MM.1S (cell line): ENCODE data around the gene PLCB4.

ENCODE experiments used
- DNase-seq: peaks from one replicate; pipeline ENCODE4 v3.0.0-alpha.2; 2015
- H2AFZ ChIP-seq: fragments of 300-600 bp; sonication (generic); 2 replicates; pipeline ENCODE4 v1.6.0; 2016; ENCODE audit warnings: antibody characterized with exemption, low read length
- H3F3A ChIP-seq: fragments of 300-600 bp; sonication (generic); 2 replicates; pipeline ENCODE4 v1.6.1; 2016; ENCODE audit warnings: mild to moderate bottlenecking, antibody characterized with exemption, low read length, moderate library complexity, mixed read lengths; ENCODE audit not compliant: insufficient read depth
- H3K27ac ChIP-seq: fragments of 300-600 bp; sonication (generic); 2 replicates; pipeline ENCODE4 v1.5.1; 2016; ENCODE audit warnings: mild to moderate bottlenecking, low read length
- H3K27me3 ChIP-seq: fragments of 300-600 bp; sonication (generic); replicated peaks from 2 replicates; pipeline ENCODE4 v1.6.0; 2016; ENCODE audit warnings: low read length; ENCODE audit not compliant: insufficient read depth
- H3K36me3 ChIP-seq: fragments of 300-600 bp; sonication (generic); replicated peaks from 2 replicates; pipeline ENCODE4 v1.6.1; 2016; ENCODE audit warnings: mild to moderate bottlenecking, low read length, mixed read lengths; ENCODE audit not compliant: insufficient read depth
- H3K4me1 ChIP-seq: fragments of 300-600 bp; sonication (generic); 2 replicates; pipeline ENCODE4 v1.6.1; 2016; ENCODE audit warnings: low read length, mixed read lengths
- H3K4me2 ChIP-seq: fragments of 300-600 bp; sonication (generic); 2 replicates; pipeline ENCODE4 v1.6.0; 2016; ENCODE audit warnings: low read depth, low read length
- H3K4me3 ChIP-seq: fragments of 300-600 bp; sonication (generic); 2 replicates; pipeline ENCODE4 v1.5.1; 2016; ENCODE audit warnings: low read length, mixed read lengths
- H3K79me2 ChIP-seq: fragments of 300-600 bp; sonication (generic); 2 replicates; pipeline ENCODE4 v1.6.1; 2016; ENCODE audit warnings: mixed run types, low read length, mixed read lengths
- H3K9ac ChIP-seq: fragments of 300-600 bp; sonication (generic); 2 replicates; pipeline ENCODE4 v1.6.1; 2016; ENCODE audit warnings: low read length, mixed read lengths
- H3K9me2 ChIP-seq: fragments of 300-600 bp; sonication (generic); replicated peaks from 2 replicates; pipeline ENCODE4 v1.6.1; 2016; ENCODE audit warnings: mild to moderate bottlenecking, low read length, mixed read lengths; ENCODE audit not compliant: insufficient read depth
- H3K9me3 ChIP-seq: fragments of 300-600 bp; sonication (generic); replicated peaks from 2 replicates; pipeline ENCODE4 v1.6.1; 2016; ENCODE audit warnings: mild to moderate bottlenecking, low read length, mixed read lengths; ENCODE audit not compliant: insufficient read depth
- H4K20me1 ChIP-seq: fragments of 300-600 bp; sonication (generic); 2 replicates; pipeline ENCODE4 v1.6.1; 2016; ENCODE audit warnings: mild to moderate bottlenecking, low read length, moderate library complexity, mixed read lengths; ENCODE audit not compliant: insufficient read depth
- EZH2 ChIP-seq: fragments of 300-600 bp; sonication (generic); optimal IDR thresholded peaks from 2 replicates; pipeline ENCODE3; 2017; ENCODE audit warnings: low read depth, mild to moderate bottlenecking, antibody characterized with exemption, low read length, mixed read lengths
- EZH2phosphoT487 ChIP-seq: fragments of 300-600 bp; sonication (generic); IDR thresholded peaks from 2 replicates; pipeline ENCODE4 v1.6.1; 2018; ENCODE audit warnings: antibody characterized with exemption, low read length
- TF ChIP-seq, protein P1 (sequence below): fragments of 300-600 bp; sonication (generic); IDR thresholded peaks from 2 replicates; pipeline ENCODE4 v1.5.1; 2016; ENCODE audit warnings: antibody characterized with exemption, low read length, mixed read lengths

PLCB4 gene

GRCh38 chr20:9290331-9290730 is 221.4 kb downstream of the PLCB4 start:
- no peaks in the 10 kb centered on the region for H3K9me3 ChIP-seq
- TF ChIP-seq EZH2 (no peak), EZH2phosphoT487 (no peak)
- TF ChIP-seq, protein P1, sequence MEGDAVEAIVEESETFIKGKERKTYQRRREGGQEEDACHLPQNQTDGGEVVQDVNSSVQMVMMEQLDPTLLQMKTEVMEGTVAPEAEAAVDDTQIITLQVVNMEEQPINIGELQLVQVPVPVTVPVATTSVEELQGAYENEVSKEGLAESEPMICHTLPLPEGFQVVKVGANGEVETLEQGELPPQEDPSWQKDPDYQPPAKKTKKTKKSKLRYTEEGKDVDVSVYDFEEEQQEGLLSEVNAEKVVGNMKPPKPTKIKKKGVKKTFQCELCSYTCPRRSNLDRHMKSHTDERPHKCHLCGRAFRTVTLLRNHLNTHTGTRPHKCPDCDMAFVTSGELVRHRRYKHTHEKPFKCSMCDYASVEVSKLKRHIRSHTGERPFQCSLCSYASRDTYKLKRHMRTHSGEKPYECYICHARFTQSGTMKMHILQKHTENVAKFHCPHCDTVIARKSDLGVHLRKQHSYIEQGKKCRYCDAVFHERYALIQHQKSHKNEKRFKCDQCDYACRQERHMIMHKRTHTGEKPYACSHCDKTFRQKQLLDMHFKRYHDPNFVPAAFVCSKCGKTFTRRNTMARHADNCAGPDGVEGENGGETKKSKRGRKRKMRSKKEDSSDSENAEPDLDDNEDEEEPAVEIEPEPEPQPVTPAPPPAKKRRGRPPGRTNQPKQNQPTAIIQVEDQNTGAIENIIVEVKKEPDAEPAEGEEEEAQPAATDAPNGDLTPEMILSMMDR = no peak
- no peaks in the 10 kb centered on the region for H3K79me2 ChIP-seq
- no peak overlapping the region for H3K4me2 ChIP-seq
- no peaks in the 10 kb centered on the region for H3K4me1 ChIP-seq
- H3K27me3 ChIP-seq = no peaks in the 10 kb centered on the region
- no peaks in the 10 kb centered on the region for H3K9me2 ChIP-seq
- no peak for DNase-seq
- no peak overlapping the region for H3K4me3 ChIP-seq
- no peaks in the 10 kb centered on the region for H4K20me1 ChIP-seq
- no peak overlapping the region for H3K9ac ChIP-seq
- no peak overlapping the region for H2AFZ ChIP-seq
- H3K27ac ChIP-seq = no peak overlapping the region
- no peaks in the 10 kb centered on the region for H3K36me3 ChIP-seq
- no peaks in the 10 kb centered on the region for H3F3A ChIP-seq

- Histone ChIP-seq H3K4me3 (no peak overlapping the region), H3F3A (no peaks in the 10 kb centered on the region), H3K79me2 (no peaks in the 10 kb centered on the region), H3K36me3 (no peaks in the 10 kb centered on the region), H3K4me1 (no peaks in the 10 kb centered on the region), H3K27me3 (no peaks in the 10 kb centered on the region), H3K27ac (no peak overlapping the region), H3K9me3 (no peaks in the 10 kb centered on the region), H3K9ac (no peak overlapping the region), H4K20me1 (no peaks in the 10 kb centered on the region), H2AFZ (no peak overlapping the region), H3K9me2 (no peaks in the 10 kb centered on the region), H3K4me2 (no peak overlapping the region)
- TF ChIP-seq, protein P1 = no peak
- TF ChIP-seq EZH2phosphoT487 (no peak), EZH2 (no peak)
- DNase-seq = no peak
These were observed 224.3 kb downstream of the PLCB4 start for GRCh38 chr20:9293145-9293544.

GRCh38 chr20:9294041-9294440 is 225.2 kb downstream of the PLCB4 start:
- Histone ChIP-seq H3F3A (no peaks in the 10 kb centered on the region), H3K27me3 (no peaks in the 10 kb centered on the region), H3K27ac (no peak overlapping the region), H3K4me2 (no peak overlapping the region), H3K79me2 (no peaks in the 10 kb centered on the region), H4K20me1 (no peaks in the 10 kb centered on the region), H3K4me1 (no peaks in the 10 kb centered on the region), H2AFZ (no peak overlapping the region), H3K4me3 (no peak overlapping the region), H3K9me2 (no peaks in the 10 kb centered on the region; the same call in 1 of the 2 replicates), H3K36me3 (no peaks in the 10 kb centered on the region), H3K9ac (no peak overlapping the region), H3K9me3 (no peaks in the 10 kb centered on the region)
- DNase-seq = no peak
- TF ChIP-seq, protein P1 = no peak
- TF ChIP-seq EZH2 (no peak), EZH2phosphoT487 (no peak)

DNA sequence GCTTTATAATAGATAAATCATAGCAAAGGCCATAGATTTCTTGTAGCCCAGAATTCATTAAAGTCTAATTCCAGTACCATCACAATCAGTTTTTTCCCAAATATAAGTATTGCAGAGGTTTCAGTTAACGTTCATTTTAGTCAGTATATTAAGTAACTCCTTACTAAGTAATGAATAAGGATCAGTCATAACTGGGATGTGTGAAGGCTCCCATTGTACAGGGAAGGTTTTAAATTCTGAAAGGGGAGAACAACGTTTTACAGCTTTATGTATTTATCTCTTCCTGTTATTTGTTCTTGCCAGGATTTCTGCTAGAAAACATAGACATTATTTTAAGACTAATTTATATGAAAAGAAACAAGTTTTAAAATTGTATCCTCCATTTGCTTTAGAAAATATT is 230.0 kb downstream of the PLCB4 start:
- H3K4me1 ChIP-seq = no peaks in the 10 kb centered on the region
- no peaks in the 10 kb centered on the region for H3K36me3 ChIP-seq
- no peaks in the 10 kb centered on the region for H3K79me2 ChIP-seq
- H3F3A ChIP-seq = no peaks in the 10 kb centered on the region
- no peaks in the 10 kb centered on the region for H3K9me3 ChIP-seq
- H3K4me2 ChIP-seq = no peak overlapping the region
- no peaks in the 10 kb centered on the region for H4K20me1 ChIP-seq
- H3K27ac ChIP-seq = no peak overlapping the region
- H3K27me3 ChIP-seq = no peaks in the 10 kb centered on the region
- no peaks in the 10 kb centered on the region; the same call in 1 of the 2 replicates for H3K9me2 ChIP-seq
- DNase-seq = no peak
- H3K4me3 ChIP-seq = no peak overlapping the region
- H2AFZ ChIP-seq = no peak overlapping the region
- no peak overlapping the region for H3K9ac ChIP-seq
- TF ChIP-seq EZH2 (no peak), EZH2phosphoT487 (no peak)
- TF ChIP-seq, protein P1 = no peak
